HL-60 (cell line): ENCODE data around the gene SLC7A7.

Experiments used
- DNase-seq, 2 experiments: peaks; one replicate each; pipeline ENCODE4 v3.0.0-alpha.2; 2010 to 2020; ENCODE audit warnings: low read depth in 1 of 2, low spot score in 1 of 2
- H3K27ac ChIP-seq: fragments of 250-450 bp; sonication (Bioruptor Pico); replicated peaks from 2 replicates; pipeline ENCODE4 v1.5.1; 2020; ENCODE audit warnings: mild to moderate bottlenecking, moderate library complexity
- H3K27me3 ChIP-seq: fragments of 250-450 bp; sonication (Bioruptor Pico); 2 replicates; pipeline ENCODE4 v1.5.1; 2021; ENCODE audit warnings: mild to moderate bottlenecking, moderate library complexity; ENCODE audit not compliant: insufficient read depth, poor library complexity, severe bottlenecking
- H3K4me3 ChIP-seq: replicated peaks from 2 replicates; pipeline ENCODE4 v1.5.1; 2011; ENCODE audit warnings: mild to moderate bottlenecking, control low read depth, low read length; ENCODE audit not compliant: insufficient read depth
- GABPA ChIP-seq: IDR thresholded peaks from 2 replicates; pipeline ENCODE4 v1.6.1; 2012; ENCODE audit warnings: low read depth
- POLR2AphosphoS5 ChIP-seq: IDR thresholded peaks from 2 replicates; pipeline ENCODE4 v1.6.1; 2012; ENCODE audit warnings: low read depth
- REST ChIP-seq: IDR thresholded peaks from 2 replicates; pipeline ENCODE4 v1.6.1; 2012; ENCODE audit warnings: low read depth; ENCODE audit not compliant: insufficient replicate concordance
- SPI1 ChIP-seq: IDR thresholded peaks from 2 replicates; pipeline ENCODE4 v1.6.1; 2012; ENCODE audit warnings: low read depth, mild to moderate bottlenecking, borderline replicate concordance
- TF ChIP-seq, protein P1 (sequence below): IDR thresholded peaks from one replicate; pipeline ENCODE4 v1.5.1; 2011; ENCODE audit warnings: low read length, control low read depth, inconsistent platforms; ENCODE audit not compliant: insufficient read depth

SLC7A7 gene

GRCh38 chr14:22819151-22819988, 4.1 kb upstream of the SLC7A7 start:
- no peaks in the 10 kb centered on the region for H3K27me3 ChIP-seq
- no peak overlapping the region for H3K4me3 ChIP-seq
- H3K27ac ChIP-seq, result no peak overlapping the region
- no peak for TF ChIP-seq GABPA
- no peak for TF ChIP-seq REST
- TF ChIP-seq, protein P1, sequence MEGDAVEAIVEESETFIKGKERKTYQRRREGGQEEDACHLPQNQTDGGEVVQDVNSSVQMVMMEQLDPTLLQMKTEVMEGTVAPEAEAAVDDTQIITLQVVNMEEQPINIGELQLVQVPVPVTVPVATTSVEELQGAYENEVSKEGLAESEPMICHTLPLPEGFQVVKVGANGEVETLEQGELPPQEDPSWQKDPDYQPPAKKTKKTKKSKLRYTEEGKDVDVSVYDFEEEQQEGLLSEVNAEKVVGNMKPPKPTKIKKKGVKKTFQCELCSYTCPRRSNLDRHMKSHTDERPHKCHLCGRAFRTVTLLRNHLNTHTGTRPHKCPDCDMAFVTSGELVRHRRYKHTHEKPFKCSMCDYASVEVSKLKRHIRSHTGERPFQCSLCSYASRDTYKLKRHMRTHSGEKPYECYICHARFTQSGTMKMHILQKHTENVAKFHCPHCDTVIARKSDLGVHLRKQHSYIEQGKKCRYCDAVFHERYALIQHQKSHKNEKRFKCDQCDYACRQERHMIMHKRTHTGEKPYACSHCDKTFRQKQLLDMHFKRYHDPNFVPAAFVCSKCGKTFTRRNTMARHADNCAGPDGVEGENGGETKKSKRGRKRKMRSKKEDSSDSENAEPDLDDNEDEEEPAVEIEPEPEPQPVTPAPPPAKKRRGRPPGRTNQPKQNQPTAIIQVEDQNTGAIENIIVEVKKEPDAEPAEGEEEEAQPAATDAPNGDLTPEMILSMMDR, result no peak
- no peak for TF ChIP-seq SPI1
- no peak for TF ChIP-seq POLR2AphosphoS5
- no peak for DNase-seq

DNA sequence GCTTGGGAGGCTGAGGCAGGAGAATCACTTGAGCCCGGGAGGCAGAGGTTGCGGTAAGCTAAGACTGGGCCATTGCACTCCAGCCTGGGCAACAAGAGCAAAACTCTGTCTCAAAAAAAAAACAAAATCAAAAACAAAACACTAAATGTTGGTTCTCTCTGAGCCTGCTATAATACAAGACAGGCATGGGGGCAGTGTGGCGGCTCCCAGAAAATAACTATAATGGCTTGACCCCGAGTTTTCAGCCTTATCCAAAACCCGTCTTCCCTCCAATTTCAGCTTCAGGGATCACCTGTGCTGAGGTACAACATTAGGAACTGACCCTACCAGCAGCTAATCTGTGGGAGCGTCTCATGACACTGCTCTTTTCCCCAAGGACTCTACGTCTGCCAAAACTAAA, 862 bp downstream of the SLC7A7 start:
- H3K27ac ChIP-seq, result no peak overlapping the region
- H3K27me3 ChIP-seq, result no peaks in the 10 kb centered on the region
- DNase-seq, result no peak
- no peak overlapping the region for H3K4me3 ChIP-seq
- TF ChIP-seq GABPA, result no peak
- no peak for TF ChIP-seq SPI1
- TF ChIP-seq, protein P1, result no peak
- no peak for TF ChIP-seq POLR2AphosphoS5
- no peak for TF ChIP-seq REST

DNA sequence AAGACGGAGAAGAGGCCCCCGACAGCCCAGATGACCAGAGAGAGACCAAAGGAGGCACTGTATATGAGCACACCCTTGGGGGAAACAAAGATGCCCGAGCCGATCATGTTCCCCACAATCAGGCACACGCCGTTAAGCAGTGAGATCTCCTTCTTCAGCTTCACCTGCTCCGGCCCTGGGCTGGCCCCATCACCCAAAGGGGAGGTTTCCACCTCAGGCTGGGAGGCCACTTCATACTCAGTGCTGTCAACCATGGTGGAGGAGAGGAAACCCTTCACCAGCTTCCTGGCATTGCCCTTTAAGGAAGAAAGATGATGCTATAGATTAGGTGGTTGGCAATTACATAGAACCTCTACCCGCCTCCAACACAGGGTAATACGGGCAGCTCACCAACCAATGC, 2.1 kb downstream of the SLC7A7 start:
- H3K27me3 ChIP-seq, result no peaks in the 10 kb centered on the region
- TF ChIP-seq GABPA, result no peak
- no peak for TF ChIP-seq SPI1
- TF ChIP-seq, protein P1, result no peak
- TF ChIP-seq POLR2AphosphoS5, result no peak
- TF ChIP-seq REST, result no peak
- no peak overlapping the region for H3K4me3 ChIP-seq
- H3K27ac ChIP-seq, result no peak overlapping the region
- no peak for DNase-seq
